IPS DF 6.9 (cell line): ENCODE data around the gene RER1.
"Not testable (repeated sequence)": the region's sequence is repeated elsewhere in the genome, so short reads cannot be mapped to it uniquely, and the experiment has no call there.

Experiments used
- DNase-seq: peaks from one replicate; pipeline ENCODE4 v3.0.0-alpha.2; 2013; ENCODE audit warnings: low read depth, low spot score
- H3K27ac ChIP-seq: one replicate; pipeline ENCODE4 v1.5.1; 2013; ENCODE audit warnings: low read length, control low read depth
- H3K27me3 ChIP-seq: 2 replicates; pipeline ENCODE4 v1.6.1; 2013; ENCODE audit warnings: mild to moderate bottlenecking, low read length; ENCODE audit not compliant: control insufficient read depth, insufficient read depth
- H3K36me3 ChIP-seq: 2 replicates; pipeline ENCODE4 v1.6.1; 2013; ENCODE audit warnings: low read length; ENCODE audit not compliant: control insufficient read depth, insufficient read depth
- H3K4me1 ChIP-seq: 2 replicates; pipeline ENCODE4 v1.6.1; 2013; ENCODE audit warnings: low read length; ENCODE audit not compliant: control insufficient read depth, insufficient read depth
- H3K4me3 ChIP-seq: 2 replicates; pipeline ENCODE4 v1.5.1; 2013; ENCODE audit warnings: mild to moderate bottlenecking, low read length
- H3K9me3 ChIP-seq: 2 replicates; pipeline ENCODE4 v1.6.1; 2013; ENCODE audit warnings: low read length, inconsistent platforms; ENCODE audit not compliant: control insufficient read depth, insufficient read depth
- WGBS: extraction: QIAGEN DNeasy Blood & Tissue Kit; methylation state at CpG from one replicate; pipeline ENCODE4 v1.1.7; 2013; ENCODE audit warnings: mixed read lengths, missing lambda C conversion rate; ENCODE audit not compliant: insufficient read length, insufficient coverage; 5-methylcytosine and 5-hydroxymethylcytosine counted together

The RER1 gene

DNA sequence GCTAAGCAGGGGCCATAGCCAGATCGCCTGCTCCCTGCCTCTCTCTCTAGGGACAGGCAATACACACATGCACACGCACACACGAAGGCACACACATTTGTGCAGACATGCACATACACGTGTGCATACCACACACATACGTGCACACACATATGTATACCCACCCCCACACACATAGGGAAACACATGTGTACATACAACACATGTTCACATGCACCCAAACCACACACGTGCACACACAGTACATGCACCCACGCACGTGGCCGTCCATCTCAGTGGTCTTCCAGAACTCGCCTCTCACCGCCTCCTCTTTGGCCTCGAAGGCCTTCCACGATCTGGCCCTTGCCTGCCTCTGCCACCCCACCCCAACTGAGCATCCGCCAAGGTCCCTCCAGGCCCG lies 46.0 kb downstream of the RER1 start:
- Histone ChIP-seq H3K4me1 (no peaks in the 10 kb centered on the region), H3K9me3 (no peaks in the 10 kb centered on the region), H3K36me3 (no peaks in the 10 kb centered on the region), H3K4me3 (no peak overlapping the region), H3K27me3 (peaks cover 4% of the 10 kb centered on the region), H3K27ac (no peak overlapping the region)
- WGBS = no CpG with 5 or more reads among the region's 15 CpGs
- no peak for DNase-seq

DNA sequence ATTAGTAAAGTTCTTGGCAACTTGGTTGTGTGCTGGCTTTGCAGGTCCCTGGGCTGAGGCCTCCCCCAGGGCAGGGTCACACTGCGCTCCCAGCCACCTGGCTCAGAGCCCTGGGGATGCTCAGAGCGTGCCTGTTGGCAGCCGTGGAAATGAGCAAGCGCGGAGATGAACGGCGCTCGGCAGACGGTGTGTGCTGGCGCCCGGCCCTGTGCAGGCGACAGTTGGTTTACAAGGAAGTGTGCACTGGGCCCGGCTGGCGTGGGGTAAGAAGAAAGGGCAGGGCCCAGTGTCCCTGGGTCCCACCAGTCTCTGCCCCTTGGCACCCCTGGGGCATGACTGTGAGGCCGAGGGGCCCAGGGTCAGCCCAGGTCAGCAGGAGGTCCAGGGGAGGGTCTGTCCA lies 46.4 kb downstream of the RER1 start:
- Histone ChIP-seq H3K9me3 (no peaks in the 10 kb centered on the region), H3K36me3 (no peaks in the 10 kb centered on the region), H3K4me3 (no peak overlapping the region), H3K27me3 (peaks cover 8% of the 10 kb centered on the region), H3K4me1 (no peaks in the 10 kb centered on the region), H3K27ac (no peak overlapping the region)
- DNase-seq = no peak
- WGBS = no CpG with 5 or more reads among the region's 15 CpGs

DNA sequence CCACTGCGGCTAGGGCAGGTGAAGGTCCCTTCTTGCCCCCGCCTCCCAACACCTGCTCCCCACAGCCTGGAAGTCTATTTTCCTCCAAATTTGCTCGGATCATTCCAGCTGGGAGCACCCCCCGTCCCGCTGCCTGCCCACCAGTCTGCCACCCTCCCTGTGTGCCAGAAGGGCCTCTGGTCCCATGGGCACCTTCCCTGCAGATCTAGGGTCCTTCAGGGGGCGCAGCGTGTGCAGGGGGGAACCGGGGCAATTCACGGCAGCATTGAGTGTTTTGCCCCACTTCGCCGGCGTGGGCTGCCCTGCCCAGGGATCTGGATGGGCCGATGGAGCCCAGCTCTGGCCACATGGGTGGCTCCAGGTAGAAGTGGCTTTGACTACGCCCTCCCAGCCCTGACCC lies 47.0 kb downstream of the RER1 start:
- no peaks in the 10 kb centered on the region for H3K9me3 ChIP-seq
- H3K27me3 ChIP-seq = peaks cover 10% of the 10 kb centered on the region
- H3K36me3 ChIP-seq = no peaks in the 10 kb centered on the region
- no peak for DNase-seq
- H3K27ac ChIP-seq = no peak overlapping the region
- no peaks in the 10 kb centered on the region for H3K4me1 ChIP-seq
- no CpG with 5 or more reads among the region's 14 CpGs for WGBS
- no peak overlapping the region for H3K4me3 ChIP-seq

DNA sequence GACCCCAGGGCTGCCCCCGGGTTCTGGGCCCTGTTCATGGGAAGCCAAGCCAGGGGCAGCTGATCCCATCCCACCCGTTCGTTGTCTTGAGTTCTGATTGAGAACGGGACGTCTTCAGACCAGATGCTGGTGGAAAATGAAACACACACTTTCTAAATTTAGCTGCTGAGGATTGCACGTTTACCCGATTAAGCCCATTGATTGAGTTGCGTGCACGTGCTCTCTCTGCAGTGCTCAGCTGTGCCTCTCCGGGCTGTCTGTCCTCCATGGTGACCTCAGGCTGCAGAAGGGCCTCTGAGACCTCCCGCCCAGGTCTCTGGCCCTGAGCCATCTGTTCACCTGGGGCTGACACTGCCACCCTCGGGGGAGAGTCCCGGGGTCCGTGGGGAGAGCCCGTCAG lies 47.7 kb downstream of the RER1 start:
- no peak overlapping the region for H3K27ac ChIP-seq
- no peak overlapping the region for H3K4me3 ChIP-seq
- H3K27me3 ChIP-seq = peaks cover 11% of the 10 kb centered on the region
- no peak for DNase-seq
- H3K9me3 ChIP-seq = no peaks in the 10 kb centered on the region
- whole genome bisulfite sequencing = no CpG with 5 or more reads among the region's 15 CpGs
- H3K4me1 ChIP-seq = no peaks in the 10 kb centered on the region
- H3K36me3 ChIP-seq = no peaks in the 10 kb centered on the region; the same call in 1 of the 2 replicates

DNA sequence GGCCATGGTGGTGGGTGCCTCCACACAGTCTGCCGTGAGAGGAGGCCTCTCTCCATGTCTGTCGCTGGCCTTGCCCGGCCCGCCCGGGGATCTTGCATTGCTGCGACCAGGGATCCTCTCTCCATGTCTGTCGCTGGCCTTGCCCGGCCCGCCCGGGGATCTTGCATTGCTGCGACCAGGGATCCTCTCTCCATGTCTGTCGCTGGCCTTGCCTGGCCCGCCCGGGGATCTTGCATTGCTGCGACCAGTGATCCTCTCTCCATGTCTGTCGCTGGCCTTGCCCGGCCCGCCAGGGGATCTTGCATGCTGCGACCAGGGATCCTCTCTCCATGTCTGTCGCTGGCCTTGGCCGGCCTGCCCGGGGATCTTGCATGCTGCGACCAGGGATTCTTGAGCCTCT lies 48.7 kb downstream of the RER1 start:
- not testable (repeated sequence) for H3K36me3 ChIP-seq, H3K4me1 ChIP-seq, DNase-seq, H3K9me3 ChIP-seq, H3K27ac ChIP-seq, H3K4me3 ChIP-seq
- WGBS = no CpG with 5 or more reads among the region's 23 CpGs
- peaks cover 17% of the 10 kb centered on the region for H3K27me3 ChIP-seq

DNA sequence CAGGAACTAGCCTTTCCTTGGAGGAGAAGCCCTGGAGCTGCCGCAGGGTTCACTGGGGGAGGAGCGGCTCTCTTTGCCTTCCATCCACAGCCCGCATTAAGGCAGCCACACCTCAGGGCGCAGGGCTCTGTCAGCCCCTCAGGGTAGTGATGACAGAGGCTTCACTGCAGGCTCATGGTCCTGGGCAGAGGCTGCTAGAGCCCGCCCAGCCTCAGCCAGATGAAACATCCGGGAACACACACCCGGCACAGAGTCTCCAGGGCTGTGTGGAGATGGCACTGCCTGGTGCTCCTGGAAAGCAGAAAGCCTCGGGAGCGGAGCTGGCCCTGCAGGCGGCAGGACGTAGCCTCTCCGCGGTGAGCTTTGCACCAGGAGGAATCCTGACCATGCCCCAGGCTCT lies 50.1 kb downstream of the RER1 start:
- no peak overlapping the region for H3K27ac ChIP-seq
- no peak overlapping the region for H3K4me3 ChIP-seq
- H3K27me3 ChIP-seq = peaks cover 17% of the 10 kb centered on the region
- no peaks in the 10 kb centered on the region for H3K4me1 ChIP-seq
- no CpG with 5 or more reads among the region's 13 CpGs for WGBS
- no peak for DNase-seq
- H3K9me3 ChIP-seq = no peaks in the 10 kb centered on the region
- no peaks in the 10 kb centered on the region; the same call in 1 of the 2 replicates for H3K36me3 ChIP-seq

DNA sequence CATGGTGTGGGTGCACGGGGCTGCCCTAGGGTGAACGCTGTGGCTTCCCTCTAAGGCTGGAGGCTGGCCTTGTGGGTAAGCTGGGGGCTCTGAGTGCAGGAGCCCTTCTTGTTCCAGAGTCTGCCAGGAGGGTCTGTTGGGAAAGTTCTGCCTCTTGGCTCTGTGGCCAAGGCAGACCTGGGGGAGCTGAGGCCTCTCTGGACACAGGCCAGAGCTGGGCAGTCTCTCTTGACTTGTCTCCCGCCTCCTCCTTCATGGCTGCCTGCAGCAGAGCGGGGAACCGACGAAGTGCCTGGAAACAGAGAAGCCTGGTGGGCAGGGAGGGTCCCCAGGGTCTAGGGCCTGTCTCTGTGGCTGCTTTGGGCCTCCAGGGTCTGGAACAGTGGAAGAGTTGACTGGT lies 51.0 kb downstream of the RER1 start:
- WGBS = no CpG with 5 or more reads among the region's 6 CpGs
- no peak overlapping the region for H3K4me3 ChIP-seq

DNA sequence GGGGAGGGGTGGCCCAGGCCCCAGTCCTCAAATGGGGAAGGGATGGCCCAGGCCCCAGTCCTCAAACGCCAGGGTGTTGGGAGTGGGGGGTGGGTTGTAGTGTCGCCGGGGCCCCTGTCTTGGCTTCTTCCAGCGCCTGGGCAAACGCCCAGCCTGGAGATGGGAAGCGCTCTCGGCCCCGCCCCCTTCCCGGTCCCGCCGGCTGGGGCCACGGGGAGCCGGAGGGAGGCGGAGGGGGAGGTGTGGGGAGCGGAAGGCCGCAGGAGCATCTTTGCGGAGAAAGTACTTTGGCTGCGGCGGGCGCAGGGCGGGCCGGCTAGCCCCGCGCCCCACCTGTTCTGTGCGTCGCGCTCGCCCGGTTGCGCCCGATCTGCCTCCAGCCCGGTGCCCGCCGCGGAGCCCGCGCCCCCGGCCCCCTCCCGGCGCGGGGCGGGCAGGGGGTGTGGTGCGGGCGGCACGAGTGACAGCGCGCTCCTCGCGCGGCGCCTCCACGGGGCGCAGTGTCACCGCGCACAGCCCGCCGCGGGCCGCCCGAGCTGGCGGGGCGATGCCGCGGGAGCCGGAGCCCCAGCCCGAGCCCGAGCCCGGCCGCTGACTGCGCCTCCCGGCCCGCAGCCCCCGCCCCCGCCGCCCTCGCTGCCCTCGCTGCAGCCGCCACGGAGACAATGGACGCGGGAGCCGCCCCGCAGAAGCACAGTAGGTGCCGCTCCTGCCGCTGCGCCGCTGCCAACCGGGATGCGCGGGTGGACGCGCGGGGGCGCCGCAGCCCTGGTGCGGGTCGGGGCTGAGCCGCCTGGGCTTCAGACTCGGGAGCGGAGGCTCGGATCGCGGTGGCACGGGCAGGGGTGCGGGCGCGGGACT lies 51.9 kb downstream of the RER1 start:
- no peaks in the 10 kb centered on the region; the same call in 1 of the 2 replicates for H3K36me3 ChIP-seq
- H3K9me3 ChIP-seq = no peaks in the 10 kb centered on the region
- H3K27ac ChIP-seq = no peak overlapping the region
- WGBS = no CpG with 5 or more reads among the region's 107 CpGs
- H3K4me3 ChIP-seq = peak overlapping the region; percentile 14; the same call in 1 of the 2 replicates
- DNase-seq = no peak
- H3K4me1 ChIP-seq = peaks cover 2% of the 10 kb centered on the region; the same call in 1 of the 2 replicates
- peaks cover 17% of the 10 kb centered on the region for H3K27me3 ChIP-seq

More for the DNA sequence above, 51.0 kb downstream of the RER1 start:
- peaks cover 2% of the 10 kb centered on the region; the same call in 1 of the 2 replicates for H3K4me1 ChIP-seq
- H3K27ac ChIP-seq = no peak overlapping the region
- DNase-seq = no peak
- H3K36me3 ChIP-seq = no peaks in the 10 kb centered on the region; the same call in 1 of the 2 replicates
- H3K9me3 ChIP-seq = no peaks in the 10 kb centered on the region
- H3K27me3 ChIP-seq = peaks cover 17% of the 10 kb centered on the region

DNA sequence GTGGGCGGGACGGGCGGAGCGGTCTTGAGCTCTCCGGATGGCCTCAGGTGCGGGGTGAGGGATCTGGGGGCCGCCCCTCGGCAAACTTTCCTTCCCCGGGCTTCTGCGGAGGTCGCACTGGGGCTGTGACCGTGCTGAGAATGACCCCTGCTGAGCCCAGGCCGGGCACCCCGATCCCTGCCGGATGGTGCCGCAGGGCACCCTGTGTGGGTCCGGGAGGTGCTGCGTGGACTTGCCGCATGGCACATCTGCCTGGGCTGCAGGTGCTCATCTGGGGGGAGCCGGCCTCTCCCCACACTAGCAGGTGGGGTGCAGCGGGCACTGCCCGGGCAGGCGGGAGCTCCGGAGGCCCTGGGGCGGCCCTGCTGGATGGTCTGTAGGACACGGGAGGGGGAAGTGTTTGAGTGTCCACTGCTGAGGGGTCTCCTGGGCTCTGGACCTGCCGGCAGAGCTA lies 52.5 kb downstream of the RER1 start:
- no CpG with 5 or more reads among the region's 27 CpGs for WGBS
- H3K4me3 ChIP-seq = peak overlapping the region; percentile 14; the same call in 1 of the 2 replicates

DNA sequence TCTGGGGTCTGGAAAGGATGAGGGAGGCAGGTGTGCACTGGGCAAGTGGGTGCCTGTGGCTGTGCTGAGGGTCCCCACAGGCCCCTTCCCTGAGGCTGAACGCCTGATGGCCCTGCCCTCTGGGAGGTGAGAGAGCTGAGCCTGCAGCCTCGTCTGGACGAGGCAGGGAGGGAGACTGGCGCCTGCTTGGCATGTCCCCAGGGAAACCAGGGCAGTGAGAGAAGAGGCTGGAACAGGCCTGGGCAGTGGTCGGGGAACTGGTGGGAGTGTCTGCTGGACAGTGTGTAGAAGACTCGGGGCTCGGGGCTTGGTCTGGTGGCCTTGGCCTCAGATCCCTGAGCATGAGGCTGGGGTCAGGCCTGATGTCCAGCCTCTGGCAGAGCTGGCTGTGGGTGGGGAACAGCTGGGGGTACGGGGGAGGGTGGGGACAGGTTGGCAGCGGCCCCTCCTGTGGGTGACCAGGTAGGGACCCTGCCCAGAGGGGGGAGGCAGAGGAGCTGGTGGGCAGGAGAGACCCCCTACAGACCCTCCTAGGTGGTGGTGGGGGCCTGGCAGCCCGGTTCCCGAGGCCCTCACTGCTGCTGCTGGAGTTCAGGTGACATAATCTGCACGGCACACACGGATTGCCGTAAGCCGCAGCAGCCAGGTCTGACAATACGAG lies 53.7 kb downstream of the RER1 start:
- DNase-seq = no peak
- Histone ChIP-seq H3K36me3 (no peaks in the 10 kb centered on the region; the same call in 1 of the 2 replicates), H3K27me3 (peaks cover 17% of the 10 kb centered on the region), H3K4me1 (peaks cover 2% of the 10 kb centered on the region; the same call in 1 of the 2 replicates), H3K27ac (no peak overlapping the region), H3K9me3 (no peaks in the 10 kb centered on the region), H3K4me3 (no peak overlapping the region)
- WGBS = no CpG with 5 or more reads among the region's 16 CpGs

More for the DNA sequence above, 52.5 kb downstream of the RER1 start:
- DNase-seq = no peak
- H3K9me3 ChIP-seq = no peaks in the 10 kb centered on the region
- H3K27ac ChIP-seq = no peak overlapping the region
- peaks cover 17% of the 10 kb centered on the region for H3K27me3 ChIP-seq
- no peaks in the 10 kb centered on the region; the same call in 1 of the 2 replicates for H3K36me3 ChIP-seq
- H3K4me1 ChIP-seq = peaks cover 2% of the 10 kb centered on the region; the same call in 1 of the 2 replicates
